Ecto neural progenitor cell (in vitro differentiated cells): ENCODE measurements around the gene NOP9.

ENCODE experiments used
- DNase-seq: peaks from one replicate; pipeline ENCODE4 v3.0.0-alpha.2; 2018; ENCODE audit warnings: low spot score

Gene NOP9

DNA sequence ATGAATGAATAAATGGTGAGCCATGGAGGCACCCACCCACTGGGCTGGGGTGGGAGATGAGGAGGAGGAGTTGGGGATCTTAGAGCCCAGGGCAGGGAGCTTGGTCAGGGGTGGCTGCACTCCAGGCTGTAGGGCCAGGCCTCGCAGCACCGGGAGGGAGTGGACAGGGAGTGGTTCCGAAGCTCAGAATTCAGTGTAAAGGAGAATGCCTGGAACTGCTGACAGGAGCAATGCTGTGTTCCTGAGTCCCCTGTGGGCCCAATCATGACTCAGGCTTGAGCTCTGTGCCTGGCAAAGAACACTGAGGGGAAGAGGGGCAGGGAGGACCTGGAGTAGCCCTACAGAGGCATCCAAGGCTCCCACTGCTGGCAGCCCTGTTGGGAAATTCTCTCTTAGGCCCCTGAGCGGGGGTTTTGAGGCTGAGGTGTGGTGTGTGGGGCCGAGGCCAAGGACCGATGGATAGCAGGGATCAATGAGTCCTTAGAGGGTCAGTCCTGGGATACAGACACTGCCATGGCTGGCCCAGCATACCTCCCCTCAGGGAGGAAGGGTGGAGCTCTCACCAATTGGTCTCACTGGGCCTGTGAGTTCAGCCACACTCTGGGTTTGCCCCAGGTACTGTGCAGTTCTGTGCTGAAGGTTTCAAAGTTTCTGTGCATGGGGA lies 18.7 kb upstream of the NOP9 start:
- no peak for DNase-seq

DNA sequence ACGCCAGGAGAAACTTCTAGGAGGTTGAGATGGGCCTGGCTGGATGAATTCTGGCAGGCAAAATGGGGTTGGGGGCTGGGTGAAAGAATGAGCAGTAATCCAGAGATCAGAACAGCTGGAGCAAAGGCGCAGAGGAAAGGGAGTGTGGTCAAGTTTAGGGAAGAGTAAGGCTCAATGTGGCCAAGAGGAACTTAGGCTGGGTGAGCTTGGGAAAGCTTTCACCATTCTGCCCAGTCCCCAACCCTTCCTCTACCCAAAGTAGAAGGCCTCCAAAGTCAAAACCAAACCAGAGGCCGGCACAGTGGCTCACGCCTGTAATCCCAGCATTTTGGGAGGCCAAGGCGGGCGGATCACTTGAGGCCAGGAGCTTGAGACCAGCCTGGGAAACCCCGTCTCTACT lies 18.0 kb upstream of the NOP9 start:
- DNase-seq: no peak

DNA sequence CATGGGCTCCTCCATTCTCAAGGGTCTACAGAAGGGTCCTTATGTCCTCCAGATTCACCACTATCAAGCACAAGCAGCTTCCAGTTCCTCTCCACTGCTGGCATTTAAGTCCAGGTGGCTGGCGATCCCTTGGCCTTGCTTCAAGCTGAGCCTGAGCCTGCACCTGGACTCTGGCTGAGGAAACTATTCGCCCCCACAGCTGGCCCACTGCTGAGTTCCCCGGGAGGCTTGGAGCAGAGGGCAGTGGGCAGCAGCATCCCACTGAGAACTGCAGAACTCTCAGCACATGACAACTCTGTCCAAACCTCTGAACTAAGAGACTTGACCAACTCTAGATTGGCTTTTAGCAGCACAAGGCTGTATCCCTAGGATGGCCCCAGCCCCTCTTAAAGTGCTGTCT lies 16.9 kb upstream of the NOP9 start:
- no peak for DNase-seq

DNA sequence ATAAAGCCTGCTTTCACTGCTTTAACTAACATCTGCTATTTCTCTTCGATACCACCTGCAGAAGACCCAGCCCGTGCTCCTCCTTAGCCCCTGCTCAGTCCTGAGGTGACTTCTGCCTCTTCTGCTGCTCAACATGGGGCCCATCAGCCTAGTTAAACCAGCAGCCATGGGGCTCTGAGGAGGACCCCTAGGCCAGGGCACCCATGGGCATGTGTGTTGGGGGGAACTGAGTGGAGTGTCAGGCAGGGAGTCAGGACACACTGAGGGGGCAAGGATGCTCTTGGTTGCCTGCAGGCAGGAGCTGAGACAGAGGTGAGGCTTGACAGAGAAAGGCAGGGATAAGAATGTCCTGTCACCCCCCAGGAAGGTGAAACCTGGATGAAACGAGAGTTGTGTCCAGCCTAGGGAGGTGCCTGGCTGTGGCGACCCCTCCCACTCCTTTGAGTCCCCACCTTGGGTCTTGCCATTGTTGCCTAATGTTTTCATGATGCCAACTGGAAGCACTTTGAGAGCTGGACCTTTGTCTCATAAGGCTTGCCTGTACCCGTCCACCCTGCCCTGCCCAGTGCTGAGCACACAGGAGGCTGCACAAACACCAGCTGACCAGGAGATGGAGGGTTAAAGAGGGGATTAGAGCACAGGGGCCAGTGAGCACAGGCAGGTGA lies 15.7 kb upstream of the NOP9 start:
- DNase-seq: no peak

DNA sequence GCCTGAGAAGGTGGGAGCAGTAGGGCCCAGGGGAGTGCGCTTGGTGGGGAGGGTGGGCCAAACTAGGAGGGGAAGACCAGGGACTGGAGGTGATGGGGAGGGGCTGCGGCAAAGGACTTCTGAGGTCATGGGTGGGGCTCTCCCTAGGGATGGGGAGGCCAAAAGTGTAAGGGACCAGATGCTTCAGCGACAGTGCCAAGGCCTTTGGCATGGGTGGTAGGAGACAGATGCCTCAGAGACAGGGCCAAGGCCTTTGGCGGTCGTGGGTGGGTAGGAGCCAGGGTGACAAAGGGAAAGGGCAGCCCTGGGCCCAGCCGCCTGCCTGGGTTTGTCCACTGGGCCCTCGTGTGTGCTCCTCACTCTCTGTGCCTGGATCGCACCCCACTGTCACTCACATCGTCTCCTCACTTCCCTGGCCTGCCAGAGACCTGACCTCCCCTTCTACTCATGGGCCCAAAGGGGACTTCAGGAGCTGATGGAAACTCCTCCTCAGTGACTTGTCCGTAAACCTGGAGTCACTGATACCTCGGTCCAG lies 15.1 kb upstream of the NOP9 start:
- no peak for DNase-seq

DNA sequence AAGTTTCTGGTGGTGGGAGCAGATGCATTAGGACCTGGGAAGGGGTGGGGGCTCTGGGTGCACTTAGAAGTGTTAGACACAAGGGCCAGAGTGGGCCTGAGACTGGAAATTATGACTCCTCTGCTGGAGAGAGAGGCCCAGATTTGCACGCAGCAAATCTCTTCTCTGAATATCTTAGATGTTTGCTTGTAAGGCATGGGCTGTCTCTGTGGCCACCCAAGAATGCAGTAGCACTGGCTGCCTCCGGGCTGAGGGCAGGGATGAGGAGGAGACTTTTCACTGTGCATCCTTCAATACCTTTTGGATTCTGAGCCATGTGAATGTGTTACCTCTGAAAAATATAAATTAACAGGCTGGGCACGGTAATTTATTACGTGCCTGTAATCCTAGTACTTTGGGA lies 14.3 kb upstream of the NOP9 start:
- no peak for DNase-seq

DNA sequence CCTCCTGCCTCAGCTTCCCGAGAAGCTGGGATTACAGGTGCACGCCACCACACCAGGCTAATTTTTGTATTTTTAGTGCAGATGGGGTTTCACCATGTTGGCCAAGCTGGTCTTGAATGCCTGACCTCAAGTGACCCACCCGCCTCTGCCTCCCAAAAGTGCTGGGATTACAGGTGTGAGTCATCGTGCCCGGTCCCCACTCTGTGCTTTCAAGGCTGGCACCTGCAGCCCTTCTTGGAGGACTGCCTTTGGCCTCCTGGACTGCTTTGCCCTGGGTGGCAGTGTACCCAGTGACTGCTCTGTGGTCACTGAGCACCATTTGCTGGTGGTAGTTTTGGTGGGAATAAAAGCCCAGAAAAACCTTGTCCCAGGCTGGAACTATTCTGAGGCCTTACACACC lies 12.7 kb upstream of the NOP9 start:
- DNase-seq: no peak

DNA sequence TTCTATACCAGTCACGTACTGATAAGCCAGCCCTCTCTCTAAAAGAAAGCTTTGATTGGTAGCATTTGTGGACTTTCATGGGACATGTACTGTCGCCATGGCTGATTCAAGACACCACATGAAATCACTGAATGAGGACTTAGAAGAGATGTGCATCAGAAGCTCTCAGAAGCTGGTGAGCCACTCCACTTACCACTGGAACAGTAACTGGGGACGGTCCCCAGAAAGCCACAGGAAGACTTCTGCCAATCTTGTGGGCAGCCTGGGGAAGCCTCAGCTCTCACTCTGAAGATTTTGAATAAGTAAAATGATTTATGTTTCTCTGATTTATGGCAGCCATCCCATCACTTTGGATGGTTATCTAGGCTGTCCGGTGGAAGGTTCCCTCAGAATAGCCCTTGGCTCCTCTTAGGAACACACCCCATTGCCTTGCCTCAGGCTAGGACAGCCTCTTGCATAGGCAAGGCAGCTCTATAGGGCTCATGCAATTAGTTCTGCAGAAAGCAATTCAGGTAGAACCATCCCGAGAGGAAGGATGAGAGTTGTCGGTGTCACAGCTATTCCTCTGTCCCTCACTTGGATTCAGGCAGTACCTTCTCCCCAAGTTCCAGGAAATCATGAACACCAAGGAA lies 9.9 kb upstream of the NOP9 start:
- no peak for DNase-seq

DNA sequence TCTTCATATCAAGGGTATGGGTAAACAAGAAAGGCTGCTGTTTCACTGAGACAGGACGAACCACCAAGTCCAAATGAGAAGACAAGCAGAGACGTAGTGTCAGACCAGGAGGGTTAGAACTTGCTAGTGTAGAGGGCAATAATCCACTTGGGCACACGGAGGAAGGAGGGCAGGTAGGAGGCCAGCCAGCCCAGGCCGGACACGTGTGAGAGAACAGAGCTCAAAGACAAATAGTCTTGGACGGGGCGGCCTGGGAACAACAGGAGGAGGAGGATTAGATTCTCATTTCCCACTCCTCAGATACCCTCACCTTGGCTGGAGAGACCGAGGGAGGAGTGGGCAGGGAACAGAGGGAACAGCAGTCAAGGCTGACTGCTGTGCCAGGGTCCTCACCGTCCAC lies 8.9 kb upstream of the NOP9 start:
- DNase-seq: no peak

DNA sequence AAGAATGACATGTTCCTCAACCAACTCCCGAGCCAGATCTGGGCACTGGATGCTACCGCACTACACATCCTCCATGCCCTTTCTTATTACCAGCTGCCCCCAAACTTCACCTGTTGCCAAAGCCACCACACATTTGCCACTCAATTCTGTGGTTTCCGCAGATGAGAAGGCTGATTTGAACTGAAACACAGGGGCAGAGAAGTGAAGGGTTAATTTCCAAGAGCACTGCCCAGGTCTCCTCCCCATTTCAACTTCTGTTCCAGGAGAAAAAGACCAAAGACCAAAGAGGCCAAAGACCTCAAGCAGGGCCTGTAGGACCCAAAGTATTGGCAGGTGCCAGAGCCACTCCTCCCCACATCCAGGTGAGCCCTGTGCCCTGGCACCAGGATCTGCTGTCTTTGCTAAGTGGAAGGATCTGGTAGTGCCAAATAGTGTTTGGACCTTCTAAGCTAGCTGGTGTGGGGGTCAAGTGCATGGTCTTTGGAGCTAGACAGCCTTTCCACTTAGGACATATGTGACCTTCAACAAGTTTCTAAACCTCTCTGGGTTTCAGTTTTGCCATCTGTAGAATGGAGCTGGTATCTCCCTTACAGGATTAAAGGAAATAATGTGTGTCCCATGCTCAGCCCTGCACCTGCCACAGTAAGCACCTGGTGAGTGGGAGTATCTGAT lies 8.1 kb upstream of the NOP9 start:
- no peak for DNase-seq

DNA sequence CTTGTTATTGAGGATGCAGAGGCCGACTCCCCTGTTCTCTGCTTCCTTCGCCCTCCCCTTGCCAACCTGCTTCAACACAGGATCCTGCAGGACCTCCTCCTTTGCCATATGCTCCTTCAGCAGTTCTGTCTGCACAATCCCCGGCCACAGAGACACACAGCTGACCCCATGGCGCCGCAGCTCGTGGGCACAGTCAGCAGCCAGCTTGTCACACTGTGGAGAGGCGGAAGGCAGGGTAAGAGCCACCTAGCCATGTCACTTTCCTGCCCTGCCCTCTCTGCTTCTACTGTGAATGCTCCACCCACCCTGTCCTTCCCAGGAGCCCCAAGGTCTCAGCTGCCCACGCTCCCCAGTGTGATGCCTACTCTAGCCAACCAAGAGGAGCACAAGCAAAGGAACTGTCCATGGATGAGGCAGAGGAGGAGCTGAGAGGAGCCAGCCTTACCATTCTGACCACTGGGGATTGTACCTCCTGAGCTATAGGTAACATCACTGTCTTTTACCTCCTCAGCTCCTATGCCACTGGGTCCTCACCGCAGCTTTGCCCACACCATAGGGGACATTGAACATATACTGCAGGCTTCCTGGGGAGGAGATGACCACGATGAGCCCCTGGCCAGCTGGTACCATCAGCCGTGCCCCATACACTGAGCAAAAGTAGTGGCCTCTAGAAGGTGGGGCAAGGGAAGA lies 7.4 kb upstream of the NOP9 start:
- DNase-seq: no peak

DNA sequence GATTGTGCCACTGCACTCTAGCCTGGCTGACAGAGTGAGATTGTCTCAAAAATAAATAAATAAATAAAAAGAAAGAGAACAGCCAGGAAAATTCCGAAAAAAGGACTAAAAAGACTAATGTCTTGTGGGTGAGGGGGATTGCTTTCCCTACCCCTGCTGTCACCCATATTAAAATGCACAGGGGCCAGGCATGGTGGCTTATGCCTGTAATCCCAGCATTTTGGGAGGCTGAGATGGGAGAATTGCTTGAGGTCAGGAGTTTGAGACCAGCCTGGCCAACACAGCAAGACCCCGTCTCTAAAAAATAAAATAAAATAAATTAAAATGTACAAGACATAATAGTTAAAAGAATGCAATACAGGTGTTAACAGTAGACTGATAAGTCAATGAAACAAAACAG lies 6.1 kb upstream of the NOP9 start:
- DNase-seq: no peak

DNA sequence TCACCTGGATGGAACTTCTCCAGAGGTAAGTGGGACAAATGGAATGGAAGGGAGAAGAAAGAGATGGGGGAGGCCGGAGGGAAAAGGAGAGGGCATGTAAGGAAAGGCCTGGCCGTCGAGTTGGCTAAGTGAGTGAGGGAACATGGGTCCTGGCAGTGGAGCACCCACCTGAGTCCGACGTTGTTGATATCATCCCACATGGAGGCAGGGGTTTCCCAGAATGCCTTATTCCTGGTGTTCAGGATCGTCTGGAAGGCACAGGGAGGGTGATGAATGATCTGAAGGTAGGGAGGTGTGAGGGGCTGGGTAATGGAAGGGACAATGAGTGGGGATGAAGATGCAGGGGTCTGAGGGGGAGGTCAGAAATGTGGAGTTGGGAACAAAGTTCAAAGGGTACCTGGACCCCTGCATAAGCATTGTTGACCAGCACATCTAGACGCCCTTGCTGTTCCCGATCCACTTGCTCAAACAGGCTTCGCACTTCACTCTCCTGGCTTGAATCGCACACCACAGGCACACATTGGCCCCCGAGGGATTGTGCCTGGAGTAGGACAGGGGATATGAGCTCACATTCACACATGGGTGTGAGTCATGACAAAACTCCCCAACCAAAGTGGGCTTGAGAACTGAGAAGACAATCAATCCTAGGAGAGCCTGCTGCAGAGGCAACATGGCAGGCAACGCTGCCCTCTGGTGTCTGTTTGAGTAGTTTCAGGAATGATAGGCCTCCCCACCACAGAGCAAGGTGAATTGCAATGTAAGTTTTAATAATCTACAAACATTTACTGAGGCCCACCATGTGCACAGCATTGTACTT lies 3.1 kb upstream of the NOP9 start:
- peak; percentile 70 for DNase-seq

DNA sequence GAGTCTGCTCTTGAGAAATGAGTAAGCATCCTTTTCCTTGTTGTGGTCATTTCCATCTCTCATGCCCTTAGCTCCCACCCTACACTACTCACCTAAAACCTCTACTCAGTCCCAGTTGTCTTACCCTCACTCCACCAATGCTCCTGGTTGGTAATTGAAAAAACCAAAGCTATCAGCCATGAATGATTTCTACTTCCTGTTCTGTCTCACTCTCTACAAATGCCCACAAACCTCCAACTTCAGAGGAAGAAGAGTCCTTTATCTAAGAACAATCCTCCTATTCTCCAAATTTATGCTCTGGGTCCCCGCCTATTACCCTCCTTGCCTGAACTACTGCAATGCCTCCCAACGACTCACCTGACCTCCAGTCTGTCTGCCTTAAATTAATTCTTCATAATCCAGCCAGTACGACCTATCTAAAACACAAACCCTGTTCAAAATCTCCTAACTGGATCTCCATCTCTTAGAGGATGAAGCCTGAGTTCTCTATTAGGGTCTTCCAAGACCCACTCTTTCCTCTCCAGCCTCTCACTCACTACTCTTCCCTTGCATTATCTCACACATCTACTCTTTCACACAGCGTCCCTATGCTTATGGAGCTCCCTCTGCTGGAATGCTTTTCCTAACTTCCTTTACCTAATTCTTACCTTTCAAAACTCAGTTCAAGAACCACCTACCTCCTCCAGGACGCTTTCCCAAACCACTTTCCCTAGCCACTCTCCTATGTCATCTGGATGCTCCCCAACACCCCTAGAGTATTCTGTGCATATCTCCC lies 2.3 kb upstream of the NOP9 start:
- DNase-seq: no peak

DNA sequence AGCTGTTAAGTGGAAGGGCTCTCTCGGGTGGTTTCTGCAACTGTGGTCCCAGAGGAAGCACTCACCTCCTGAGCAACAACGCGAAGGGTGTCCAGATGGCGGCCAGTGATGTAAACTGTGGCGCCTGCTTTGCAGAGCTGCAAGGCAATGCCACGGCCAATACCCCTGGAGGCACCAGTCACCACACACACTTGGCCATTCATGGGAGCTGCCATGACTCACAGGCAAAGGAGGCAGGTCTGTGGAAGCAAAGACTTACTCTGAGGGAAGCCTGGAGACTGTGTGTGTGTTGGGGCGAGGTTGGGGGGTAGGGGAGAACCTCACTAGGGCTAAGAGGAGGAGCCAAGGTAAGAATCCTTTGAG lies 777 bp upstream of the NOP9 start:
- DNase-seq: no peak

DNA sequence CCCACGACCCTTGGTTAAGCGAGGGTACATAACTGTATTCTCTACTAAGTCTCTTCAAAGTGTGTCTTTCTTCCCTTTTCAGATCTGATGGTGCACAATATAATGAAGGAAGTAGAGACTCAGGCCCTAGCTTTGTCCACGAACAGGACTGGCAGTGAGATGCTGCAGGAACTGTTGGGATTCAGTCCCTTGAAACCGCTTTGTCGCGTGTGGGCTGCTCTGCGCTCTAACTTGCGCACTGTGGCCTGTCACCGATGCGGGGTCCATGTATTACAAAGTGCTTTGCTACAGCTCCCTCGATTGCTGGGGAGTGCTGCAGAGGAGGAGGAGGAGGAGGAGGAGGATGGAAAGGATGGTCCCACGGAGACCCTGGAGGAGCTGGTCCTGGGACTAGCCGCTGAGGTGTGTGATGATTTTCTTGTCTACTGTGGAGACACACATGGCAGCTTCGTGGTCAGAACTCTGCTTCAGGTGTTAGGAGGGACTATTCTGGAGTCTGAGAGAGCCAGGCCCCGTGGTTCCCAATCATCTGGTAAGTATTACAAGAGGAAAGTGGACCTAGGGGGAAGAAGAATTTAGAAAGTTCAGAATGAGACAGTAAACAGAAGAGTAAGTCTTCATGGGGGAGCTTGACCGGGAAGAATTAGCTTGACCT lies 803 bp downstream of the NOP9 start:
- no peak for DNase-seq

DNA sequence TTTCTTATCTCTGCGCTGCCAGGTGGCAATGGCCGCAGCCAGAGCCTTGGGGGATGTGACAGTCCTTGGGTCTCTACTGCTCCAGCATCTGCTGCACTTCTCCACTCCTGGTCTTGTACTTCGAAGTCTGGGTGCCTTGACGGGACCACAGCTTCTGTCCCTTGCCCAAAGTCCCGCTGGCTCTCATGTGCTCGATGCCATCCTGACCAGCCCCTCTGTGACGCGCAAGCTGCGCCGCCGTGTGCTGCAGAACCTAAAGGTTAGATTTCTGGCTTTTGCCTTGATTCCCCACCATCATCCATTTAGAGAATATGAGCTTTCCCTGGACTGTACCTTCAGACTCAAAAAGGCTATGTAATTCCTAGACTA lies 4.4 kb downstream of the NOP9 start:
- DNase-seq: no peak

DNA sequence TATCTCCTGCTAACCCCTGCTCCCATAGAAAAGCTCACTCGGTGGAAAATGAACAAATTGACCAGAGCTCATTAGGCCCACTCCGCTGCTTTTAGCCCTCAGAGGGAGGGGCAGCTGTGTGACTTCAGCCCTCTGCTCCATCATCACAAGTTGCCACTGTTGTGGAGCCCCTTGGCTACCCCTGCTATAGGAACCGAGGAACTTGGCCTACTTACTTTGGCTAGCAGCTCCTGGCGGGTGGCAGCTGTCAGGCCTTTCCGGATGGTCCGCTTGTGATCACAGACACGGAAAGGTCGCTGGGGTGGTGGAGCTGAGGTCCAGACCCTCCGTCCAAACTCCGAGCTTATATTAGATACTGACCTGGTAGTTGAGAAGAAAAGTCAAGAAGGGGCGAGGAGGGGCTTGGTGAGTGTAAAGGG lies 7.5 kb downstream of the NOP9 start:
- DNase-seq: no peak

DNA sequence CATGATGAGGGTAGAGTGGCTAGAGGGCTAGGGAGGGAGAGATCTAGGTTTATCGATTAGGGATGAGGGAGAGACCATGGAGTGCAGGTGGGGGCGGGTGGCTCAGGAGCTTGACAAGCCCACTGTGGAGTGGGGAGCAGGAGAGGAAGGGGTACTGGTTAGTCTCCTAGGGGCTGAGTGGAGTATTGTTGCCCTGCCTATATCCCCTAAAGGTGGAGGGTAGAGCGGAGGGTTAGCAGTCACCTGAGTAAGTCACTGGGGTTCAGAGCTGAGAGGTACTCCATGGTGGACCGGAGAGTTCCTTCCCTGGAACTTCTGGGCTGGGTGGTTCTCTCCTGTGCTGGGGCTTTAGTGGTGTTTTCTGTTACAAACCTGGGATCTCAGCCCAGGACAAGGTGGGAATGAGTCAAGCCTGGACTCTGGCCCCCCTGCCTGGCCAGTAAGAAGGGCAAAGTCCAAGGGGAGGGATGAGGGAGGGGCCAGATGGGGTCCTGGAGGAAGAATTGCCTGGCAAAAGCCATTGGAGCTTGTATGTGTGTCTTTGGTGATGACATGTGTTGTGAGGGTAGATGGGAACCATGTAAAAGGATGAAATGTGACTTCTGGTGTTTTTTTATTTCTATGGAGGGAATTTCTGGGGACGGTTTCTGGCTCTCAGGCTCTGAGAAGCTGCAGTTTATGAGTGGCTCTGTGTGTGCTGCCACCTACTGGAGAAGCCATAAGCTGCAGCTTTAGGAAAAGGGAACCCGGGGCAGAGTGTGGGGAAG lies 8.1 kb downstream of the NOP9 start, which contains the start of gene CIDEB:
Gene CIDEB (minus strand): TSS at position 403 of the 767 bp plus-strand sequence. CDS start 119 bp downstream, at position 284.
- peak; percentile 67 for DNase-seq
